Neutrophil (primary cell): ENCODE results near the gene IDH3A.

Source experiments
- H3K27ac ChIP-seq: fragments of 200-600 bp; sonication (generic); 2 replicates; pipeline ENCODE4 v1.5.1; 2016; ENCODE audit warnings: mild to moderate bottlenecking, moderate library complexity
- H3K27me3 ChIP-seq: fragments of 200-600 bp; sonication (generic); 2 replicates; pipeline ENCODE4 v1.6.0; 2016; ENCODE audit warnings: mild to moderate bottlenecking
- H3K36me3 ChIP-seq: fragments of 200-600 bp; sonication (generic); 2 replicates; pipeline ENCODE4 v1.5.1; 2017
- H3K4me1 ChIP-seq, 2 experiments: fragments of 200-600 bp in 1 of 2; sonication (generic) in 1 of 2; 1 replicate in 1 of 2; 2 replicates in 1 of 2; pipeline versions ENCODE4 v1.5.1 to v1.6.1; 2013 to 2016; ENCODE audit warnings: low read depth in 1 of 2, low read length in 1 of 2, mild to moderate bottlenecking in 1 of 2, moderate library complexity in 1 of 2; ENCODE audit not compliant: control insufficient read depth in 1 of 2, insufficient read depth in 1 of 2
- H3K4me3 ChIP-seq, 2 experiments: fragments of 200-600 bp in 1 of 2; sonication (generic) in 1 of 2; 1 replicate in 1 of 2; 2 replicates in 1 of 2; pipeline ENCODE4 v1.5.1; 2013 to 2016; ENCODE audit warnings: low read depth in 1 of 2, low read length in 1 of 2, mild to moderate bottlenecking in 1 of 2, moderate library complexity in 1 of 2
- H3K9me3 ChIP-seq: fragments of 200-600 bp; sonication (generic); 2 replicates; pipeline ENCODE4 v1.5.1; 2016
- CTCF ChIP-seq: fragments of 200-600 bp; sonication (generic); IDR thresholded peaks from 2 replicates; pipeline ENCODE4 v1.5.1; 2016; ENCODE audit warnings: antibody characterized with exemption

IDH3A gene

GRCh38 chr15:78208887-78209645 lies 59.9 kb downstream of the IDH3A start:
- Histone ChIP-seq H3K4me1 (no peaks in the 10 kb centered on the region), H3K4me3 (no peak overlapping the region), H3K9me3 (no peaks in the 10 kb centered on the region), H3K36me3 (no peaks in the 10 kb centered on the region), H3K27me3 (no peaks in the 10 kb centered on the region), H3K27ac (no peak overlapping the region)
- TF ChIP-seq CTCF: no peak

- Histone ChIP-seq H3K36me3 (no peaks in the 10 kb centered on the region), H3K9me3 (no peaks in the 10 kb centered on the region), H3K27me3 (no peaks in the 10 kb centered on the region), H3K4me3 (no peak overlapping the region), H3K4me1 (no peaks in the 10 kb centered on the region), H3K27ac (no peak overlapping the region)
- no peak for TF ChIP-seq CTCF
Observed at GRCh38 chr15:78209646-78210348, 60.6 kb downstream of the IDH3A start.

- no peaks in the 10 kb centered on the region for H3K9me3 ChIP-seq
- H3K36me3 ChIP-seq: no peaks in the 10 kb centered on the region
- no peak overlapping the region for H3K4me3 ChIP-seq
- no peak overlapping the region for H3K27ac ChIP-seq
- no peaks in the 10 kb centered on the region for H3K27me3 ChIP-seq
- H3K4me1 ChIP-seq: no peaks in the 10 kb centered on the region
- no peak for TF ChIP-seq CTCF
Observed at GRCh38 chr15:78210349-78210717, 61.2 kb downstream of the IDH3A start.

GRCh38 chr15:78211189-78211921 lies 62.2 kb downstream of the IDH3A start:
- no peak overlapping the region for H3K27ac ChIP-seq
- no peaks in the 10 kb centered on the region for H3K9me3 ChIP-seq
- no peaks in the 10 kb centered on the region for H3K36me3 ChIP-seq
- no peak overlapping the region for H3K4me3 ChIP-seq
- no peaks in the 10 kb centered on the region for H3K4me1 ChIP-seq
- TF ChIP-seq CTCF: no peak
- no peaks in the 10 kb centered on the region for H3K27me3 ChIP-seq

- H3K27me3 ChIP-seq: no peaks in the 10 kb centered on the region
- no peak overlapping the region for H3K27ac ChIP-seq
- H3K4me1 ChIP-seq: no peaks in the 10 kb centered on the region
Observed at GRCh38 chr15:78212008-78212407, 62.8 kb downstream of the IDH3A start.

More at GRCh38 chr15:78212008-78212407, 62.8 kb downstream of the IDH3A start:
- Histone ChIP-seq H3K9me3 (no peaks in the 10 kb centered on the region), H3K4me3 (no peak overlapping the region), H3K36me3 (no peaks in the 10 kb centered on the region)
- no peak for TF ChIP-seq CTCF
